HepG2 (cell line): ENCODE results near the gene CCDC102B. TPM values are rescaled to one million over a fixed set of nuclear protein-coding genes. Genes with fewer than 3 reads are reported as not detected.

Experiments
- DDIT3 ChIP-seq: sonication (generic); formaldehyde crosslinking; IDR thresholded peaks from 2 replicates; pipeline ENCODE4 v1.4.0; 2020; ENCODE audit warnings: mild to moderate bottlenecking, missing genetic modification reagents
- HDAC1 ChIP-seq: sonication (generic); formaldehyde crosslinking; IDR thresholded peaks from 2 replicates; pipeline ENCODE4 v1.5.1; 2020; ENCODE audit warnings: mild to moderate bottlenecking, missing genetic modification reagents
- HOMEZ ChIP-seq: IDR thresholded peaks from 2 replicates; pipeline ENCODE4 v1.6.1; 2016; ENCODE audit warnings: low read depth
- HOXA3 ChIP-seq: sonication (generic); formaldehyde crosslinking; IDR thresholded peaks from 2 replicates; pipeline ENCODE4 v1.5.0; 2020; ENCODE audit warnings: missing genetic modification reagents
- KDM5B ChIP-seq: sonication (generic); formaldehyde crosslinking; IDR thresholded peaks from 2 replicates; pipeline ENCODE4 v1.4.0; 2020; ENCODE audit warnings: missing genetic modification reagents, mild to moderate bottlenecking, borderline replicate concordance
- MXI1 ChIP-seq: IDR thresholded peaks from 3 replicates; pipeline ENCODE4 v1.6.1; 2012; ENCODE audit warnings: low read depth, low read length, inconsistent platforms, borderline replicate concordance
- NCOR1 ChIP-seq: fragments of 200-600 bp; sonication (generic); IDR thresholded peaks from 2 replicates; pipeline ENCODE4 v1.7.0; 2017; ENCODE audit warnings: antibody characterized with exemption, low read length, borderline replicate concordance
- POLR2AphosphoS2 ChIP-seq: IDR thresholded peaks from 2 replicates; pipeline ENCODE4 v1.6.1; 2011; ENCODE audit warnings: low read depth, low read length, improper control_type of control experiment
- PREB ChIP-seq: sonication (generic); formaldehyde crosslinking; IDR thresholded peaks from 2 replicates; pipeline ENCODE4 v1.4.0; 2020; ENCODE audit warnings: missing genetic modification reagents
- REXO4 ChIP-seq: sonication (generic); formaldehyde crosslinking; IDR thresholded peaks from 2 replicates; pipeline ENCODE4 v1.8.0; 2022; ENCODE audit warnings: missing genetic modification reagents, mild to moderate bottlenecking, borderline replicate concordance
- TBX2 ChIP-seq: sonication (generic); formaldehyde crosslinking; IDR thresholded peaks from 2 replicates; pipeline ENCODE4 v1.5.0; 2020; ENCODE audit warnings: missing genetic modification reagents, mild to moderate bottlenecking, borderline replicate concordance
- TEF ChIP-seq: sonication (generic); formaldehyde crosslinking; IDR thresholded peaks from 2 replicates; pipeline ENCODE4 v1.5.0; 2020; ENCODE audit warnings: missing genetic modification reagents
- ZBTB21 ChIP-seq: sonication (generic); formaldehyde crosslinking; IDR thresholded peaks from 2 replicates; pipeline ENCODE4 v1.4.0; 2020; ENCODE audit warnings: missing genetic modification reagents
- ZFP90 ChIP-seq: sonication (generic); formaldehyde crosslinking; IDR thresholded peaks from 2 replicates; pipeline ENCODE4 v1.8.0; 2022; ENCODE audit warnings: missing genetic modification reagents, mild to moderate bottlenecking, inconsistent platforms, borderline replicate concordance
- ZNF280D ChIP-seq: sonication (generic); formaldehyde crosslinking; IDR thresholded peaks from 2 replicates; pipeline ENCODE4 v1.5.1; 2020; ENCODE audit warnings: mild to moderate bottlenecking, missing genetic modification reagents
- ZNF589 ChIP-seq: sonication (generic); formaldehyde crosslinking; conservative IDR thresholded peaks from 2 replicates; pipeline ENCODE4 v1.8.0; 2022; ENCODE audit warnings: mild to moderate bottlenecking, moderate library complexity, missing genetic modification reagents
- ZNF747 ChIP-seq: sonication (generic); formaldehyde crosslinking; IDR thresholded peaks from 2 replicates; pipeline ENCODE4 v1.8.1; 2023; ENCODE audit warnings: missing genetic modification reagents, mild to moderate bottlenecking, borderline replicate concordance
- polyA plus RNA-seq, 8 experiments: library from polyadenylated mRNA; depleted of rRNA in 3 of 8; stranded (reverse) in 7 of 8; unstranded in 1 of 8; fragments of >200 nt; fragmentation: Illumina TruSeq in 4 of 8; extraction: Trizol in 4 of 8; gene quantifications; 2 replicates each; pipeline versions ENCODE4 v1.2.1 to v1.2.3, GENCODE V29; 2011 to 2016; ENCODE audit warnings: low read depth in 4 of 8, missing spikeins in 1 of 8, mixed read lengths in 1 of 8; ENCODE audit not compliant: insufficient read depth in 1 of 8
- total RNA-seq, 5 experiments: library from RNA; depleted of rRNA; stranded (reverse); fragments of >200 nt; fragmentation: Illumina TruSeq; extraction: Trizol; gene quantifications; 2 replicates each; pipeline ENCODE4 v1.2.3, GENCODE V29; 2016; ENCODE audit warnings: low read depth in 1 of 5
- TF ChIP-seq, protein P1 (sequence below): sonication (generic); formaldehyde crosslinking; IDR thresholded peaks from 2 replicates; pipeline ENCODE4 v1.4.0; 2020; ENCODE audit warnings: missing genetic modification reagents
- TF ChIP-seq, protein P2 (sequence below): sonication (generic); formaldehyde crosslinking; IDR thresholded peaks from 2 replicates; pipeline ENCODE4 v1.8.1; 2023; ENCODE audit warnings: mild to moderate bottlenecking, inconsistent platforms, moderate library complexity, missing genetic modification reagents, borderline replicate concordance
- TF ChIP-seq, protein P3 (sequence below): IDR thresholded peaks from 2 replicates; pipeline ENCODE4 v1.6.1; 2016; ENCODE audit warnings: mild to moderate bottlenecking, missing biosample characterization, missing genetic modification reagents

CCDC102B gene
- total and polyA plus RNA-seq, 2 of the 13 experiments (the other 11 are each of a cell fraction or from before 2014, with no cell fraction given) = 2.3 to 3.7 TPM

- TF ChIP-seq, protein P1, sequence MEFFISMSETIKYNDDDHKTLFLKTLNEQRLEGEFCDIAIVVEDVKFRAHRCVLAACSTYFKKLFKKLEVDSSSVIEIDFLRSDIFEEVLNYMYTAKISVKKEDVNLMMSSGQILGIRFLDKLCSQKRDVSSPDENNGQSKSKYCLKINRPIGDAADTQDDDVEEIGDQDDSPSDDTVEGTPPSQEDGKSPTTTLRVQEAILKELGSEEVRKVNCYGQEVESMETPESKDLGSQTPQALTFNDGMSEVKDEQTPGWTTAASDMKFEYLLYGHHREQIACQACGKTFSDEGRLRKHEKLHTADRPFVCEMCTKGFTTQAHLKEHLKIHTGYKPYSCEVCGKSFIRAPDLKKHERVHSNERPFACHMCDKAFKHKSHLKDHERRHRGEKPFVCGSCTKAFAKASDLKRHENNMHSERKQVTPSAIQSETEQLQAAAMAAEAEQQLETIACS (CRISPR knock-in tag) = no peak
- TF ChIP-seq PREB (CRISPR knock-in tag) (no peak), POLR2AphosphoS2 (no peak), DDIT3 (CRISPR knock-in tag) (no peak), ZNF747 (peak; percentile 38; the same call in 1 of the 2 replicates), HOMEZ (peak; percentile 97), TEF (CRISPR knock-in tag) (no peak; the same call in 1 of the 2 replicates), HOXA3 (CRISPR knock-in tag) (no peak), ZFP90 (CRISPR knock-in tag) (no peak), HDAC1 (CRISPR knock-in tag) (peak; percentile 87), MXI1 (no peak), TBX2 (CRISPR knock-in tag) (0 out of 2 replicates have a peak, but pooled peaks have one; percentile 49), NCOR1 (peak; percentile 73; the same call in 1 of the 2 replicates), ZBTB21 (CRISPR knock-in tag) (no peak), ZNF280D (CRISPR knock-in tag) (no peak), KDM5B (no peak), ZNF589 (CRISPR knock-in tag) (no peak), REXO4 (CRISPR knock-in tag) (no peak)
- TF ChIP-seq, protein P2, sequence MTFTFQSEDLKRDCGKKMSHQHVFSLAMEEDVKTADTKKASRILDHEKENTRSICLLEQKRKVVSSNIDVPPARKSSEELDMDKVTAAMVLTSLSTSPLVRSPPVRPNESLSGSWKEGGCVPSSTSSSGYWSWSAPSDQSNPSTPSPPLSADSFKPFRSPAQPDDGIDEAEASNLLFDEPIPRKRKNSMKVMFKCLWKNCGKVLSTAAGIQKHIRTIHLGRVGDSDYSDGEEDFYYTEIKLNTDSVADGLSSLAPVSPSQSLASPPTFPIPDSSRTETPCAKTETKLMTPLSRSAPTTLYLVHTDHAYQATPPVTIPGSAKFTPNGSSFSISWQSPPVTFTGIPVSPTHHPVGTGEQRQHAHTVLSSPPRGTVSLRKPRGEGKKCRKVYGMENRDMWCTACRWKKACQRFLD (CRISPR knock-in tag) = no peak
- TF ChIP-seq, protein P3, sequence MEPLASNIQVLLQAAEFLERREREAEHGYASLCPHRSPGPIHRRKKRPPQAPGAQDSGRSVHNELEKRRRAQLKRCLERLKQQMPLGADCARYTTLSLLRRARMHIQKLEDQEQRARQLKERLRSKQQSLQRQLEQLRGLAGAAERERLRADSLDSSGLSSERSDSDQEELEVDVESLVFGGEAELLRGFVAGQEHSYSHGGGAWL (CRISPR knock-in tag) = no peak
Observed at GRCh38 chr18:68887410-68887809, 89.5 kb downstream of the CCDC102B start (continued).
